HepG2 (cell line): ENCODE results near the gene OTOL1. TPM values are rescaled to one million over a fixed set of nuclear protein-coding genes. Genes with fewer than 3 reads are reported as not detected.

Source experiments
- ATAC-seq: fragments of 200-7000 bp; cut with Tn5 transposase; 3 replicates; pipeline ENCODE4 v1.9.1; 2020; ENCODE audit warnings: mild to moderate bottlenecking, moderate library complexity
- BruUV-seq: library from RNA; stranded (reverse); fragments of 400-500 nt; replicated peaks from 2 replicates; lab custom pipeline; 2021; lab: Mats Ljungman, UMichigan
- CTCF ChIA-PET: fragments of 300-600 bp; formaldehyde crosslinking; extraction: SDS; loops from one replicate; lab custom pipeline; 2021; ENCODE audit warnings: low total read pairs, inconsistent platforms, low intra/inter-chr PET ratio; lab: Yijun Ruan, JAX
- POLR2A ChIA-PET: fragments of 350-600 bp; sonication (Branson Sonifier 250); formaldehyde crosslinking; loops from one replicate; lab custom pipeline; 2020; ENCODE audit warnings: antibody characterized with exemption, inconsistent platforms; lab: Yijun Ruan, JAX
- DNase-seq: peaks from one replicate; pipeline ENCODE4 v3.0.0-alpha.2; 2015; ENCODE audit warnings: low spot score
- FAIRE-seq: peaks from 3 replicates; lab custom pipeline; 2011; peaks lifted over from hg19 to GRCh38; lab: Jason Lieb, UNC
- H2AFZ ChIP-seq: one replicate; pipeline ENCODE4 v1.6.1; 2011; ENCODE audit warnings: low read length, inconsistent platforms
- H3K27ac ChIP-seq: fragments of 300-600 bp; 3 replicates; pipeline ENCODE4 v1.8.0; 2011; ENCODE audit warnings: mixed run types, mild to moderate bottlenecking, mixed read lengths, low read length, inconsistent platforms; ENCODE audit not compliant: insufficient read depth; ENCODE audit errors: extremely low read length
- H3K27me3 ChIP-seq, 2 experiments: fragments of 200-600 bp in 1 of 2; 2 replicates in 1 of 2; 3 replicates in 1 of 2; pipeline versions ENCODE4 v1.6.0 to v1.8.0; 2011; ENCODE audit warnings: low read length in 2 of 2, mild to moderate bottlenecking in 2 of 2, moderate library complexity in 2 of 2, inconsistent platforms in 1 of 2; ENCODE audit not compliant: insufficient read depth in 2 of 2, control insufficient read depth in 1 of 2
- H3K36me3 ChIP-seq, 2 experiments: fragments of 200-600 bp in 1 of 2; replicated peaks in 1 of 2; 2 replicates in 1 of 2; 3 replicates in 1 of 2; pipeline versions ENCODE4 v1.5.1 to v1.8.0; 2011; ENCODE audit warnings: low read length in 2 of 2, inconsistent platforms in 1 of 2; ENCODE audit not compliant: insufficient read depth in 2 of 2, control insufficient read depth in 1 of 2
- H3K4me1 ChIP-seq: 2 replicates; pipeline ENCODE4 v1.5.1; 2012; ENCODE audit warnings: low read length, inconsistent platforms; ENCODE audit not compliant: insufficient read depth
- H3K4me2 ChIP-seq: 2 replicates; pipeline ENCODE4 v1.6.0; 2011; ENCODE audit warnings: low read depth, low read length, inconsistent platforms
- H3K4me3 ChIP-seq, 3 experiments: fragments of 200-600 bp in 1 of 3; sonication (generic), shearing (Covaris generic) in 1 of 3; replicated peaks in 1 of 3; 2 replicates each; pipeline ENCODE4 v1.5.1; 2011 to 2016; ENCODE audit warnings: low read length in 3 of 3, inconsistent platforms in 2 of 3, low read depth in 2 of 3, mild to moderate bottlenecking in 2 of 3, control low read depth in 1 of 3, mixed read lengths in 1 of 3; ENCODE audit not compliant: insufficient read depth in 1 of 3
- H3K79me2 ChIP-seq: one replicate; pipeline ENCODE4 v1.6.1; 2011; ENCODE audit warnings: low read length, inconsistent platforms; ENCODE audit not compliant: insufficient read depth
- H3K9ac ChIP-seq: 2 replicates; pipeline ENCODE4 v1.6.0; 2011; ENCODE audit warnings: mild to moderate bottlenecking, low read depth, low read length, inconsistent platforms; ENCODE audit not compliant: insufficient read depth
- H3K9me3 ChIP-seq: 2 replicates; pipeline ENCODE4 v1.5.1; 2012; ENCODE audit warnings: mild to moderate bottlenecking, low read length
- H4K20me1 ChIP-seq: 2 replicates; pipeline ENCODE4 v1.6.0; 2011; ENCODE audit warnings: inconsistent platforms, mild to moderate bottlenecking, low read length, moderate library complexity; ENCODE audit not compliant: insufficient read depth
- AGO1 ChIP-seq: fragments of 200-400 bp; formaldehyde crosslinking; IDR thresholded peaks from 2 replicates; pipeline ENCODE4 v1.6.1; 2017; ENCODE audit warnings: mild to moderate bottlenecking, low read depth, low read length, moderate library complexity; ENCODE audit not compliant: poor library complexity, severe bottlenecking
- ARID2 ChIP-seq: sonication (generic); formaldehyde crosslinking; IDR thresholded peaks from 2 replicates; pipeline ENCODE4 v1.8.1; 2022; ENCODE audit warnings: mild to moderate bottlenecking, missing genetic modification reagents, borderline replicate concordance
- BCL6 ChIP-seq: IDR thresholded peaks from 2 replicates; pipeline ENCODE4 v1.6.1; 2016; ENCODE audit warnings: missing genetic modification reagents, missing compliant biosample characterization
- EZH2 ChIP-seq: conservative IDR thresholded peaks from 2 replicates; pipeline ENCODE4 v1.6.1; 2012; ENCODE audit warnings: mild to moderate bottlenecking, low read depth, low read length, moderate library complexity
- HMG20A ChIP-seq: IDR thresholded peaks from 2 replicates; pipeline ENCODE4 v1.6.1; 2016; ENCODE audit warnings: borderline replicate concordance
- HNF4A ChIP-seq: sonication (generic); formaldehyde crosslinking; IDR thresholded peaks from 2 replicates; pipeline ENCODE4 v1.4.0; 2020; ENCODE audit warnings: missing genetic modification reagents
- JUND ChIP-seq: sonication (generic); formaldehyde crosslinking; IDR thresholded peaks from 2 replicates; pipeline ENCODE4 v1.8.0; 2022; ENCODE audit warnings: mild to moderate bottlenecking, missing genetic modification reagents
- MEF2D ChIP-seq: sonication (generic); formaldehyde crosslinking; IDR thresholded peaks from 2 replicates; pipeline ENCODE4 v1.5.1; 2020; ENCODE audit warnings: mild to moderate bottlenecking, missing genetic modification reagents
- NFKB2 ChIP-seq: sonication (generic); formaldehyde crosslinking; IDR thresholded peaks from 2 replicates; pipeline ENCODE4 v1.4.0; 2020; ENCODE audit warnings: missing genetic modification reagents, borderline replicate concordance
- NR2F6 ChIP-seq, 2 experiments: IDR thresholded peaks; 2 replicates each; pipeline ENCODE4 v1.6.1; 2016; ENCODE audit warnings: antibody characterized with exemption in 1 of 2, mild to moderate bottlenecking in 1 of 2
- SALL2 ChIP-seq: sonication (generic); formaldehyde crosslinking; IDR thresholded peaks from 2 replicates; pipeline ENCODE4 v1.8.1; 2023; ENCODE audit warnings: mild to moderate bottlenecking, missing genetic modification reagents, inconsistent platforms
- YEATS2 ChIP-seq: sonication (generic); formaldehyde crosslinking; IDR thresholded peaks from 2 replicates; pipeline ENCODE4 v1.4.0; 2020; ENCODE audit warnings: missing genetic modification reagents, borderline replicate concordance
- ZNF230 ChIP-seq: sonication (generic); formaldehyde crosslinking; IDR thresholded peaks from 2 replicates; pipeline ENCODE4 v1.4.0; 2020; ENCODE audit warnings: mild to moderate bottlenecking, missing genetic modification reagents
- ZNF577 ChIP-seq: sonication (generic); formaldehyde crosslinking; IDR thresholded peaks from 2 replicates; pipeline ENCODE4 v1.4.0; 2020; ENCODE audit warnings: mild to moderate bottlenecking, low read depth, missing genetic modification reagents, borderline replicate concordance
- ZNF768 ChIP-seq: sonication (generic); formaldehyde crosslinking; IDR thresholded peaks from 2 replicates; pipeline ENCODE4 v1.4.0; 2020; ENCODE audit warnings: missing genetic modification reagents
- ZNF790 ChIP-seq: sonication (generic); formaldehyde crosslinking; IDR thresholded peaks from 2 replicates; pipeline ENCODE4 v1.8.0; 2022; ENCODE audit warnings: missing genetic modification reagents, mild to moderate bottlenecking, borderline replicate concordance
- ZNF792 ChIP-seq: IDR thresholded peaks from 2 replicates; pipeline ENCODE4 v1.6.1; 2016
- ZNF83 ChIP-seq: sonication (generic); formaldehyde crosslinking; IDR thresholded peaks from 2 replicates; pipeline ENCODE4 v1.4.0; 2020; ENCODE audit warnings: missing genetic modification reagents, mild to moderate bottlenecking, borderline replicate concordance
- in situ Hi-C: cut with HindIII; loops from 2 replicates; pipeline ENCODE4 v1.10.0; 2017; ENCODE audit warnings: low pct_unique_long_range_greater_than_20kb; ENCODE audit not compliant: extremely low pct_ligation_motif_present
- intact Hi-C: fragments of 100-400 bp; cut with micrococcal nuclease; formaldehyde crosslinking; loops from one replicate; pipeline ENCODE4 v1.10.0; 2022; ENCODE audit not compliant: unreplicated experiment
- polyA plus RNA-seq, 8 experiments: library from polyadenylated mRNA; depleted of rRNA in 3 of 8; stranded (reverse) in 7 of 8; unstranded in 1 of 8; fragments of >200 nt; fragmentation: Illumina TruSeq in 4 of 8; extraction: Trizol in 4 of 8; gene quantifications; 2 replicates each; pipeline versions ENCODE4 v1.2.1 to v1.2.3, GENCODE V29; 2011 to 2016; ENCODE audit warnings: low read depth in 4 of 8, missing spikeins in 1 of 8, mixed read lengths in 1 of 8; ENCODE audit not compliant: insufficient read depth in 1 of 8
- total RNA-seq, 5 experiments: library from RNA; depleted of rRNA; stranded (reverse); fragments of >200 nt; fragmentation: Illumina TruSeq; extraction: Trizol; gene quantifications; 2 replicates each; pipeline ENCODE4 v1.2.3, GENCODE V29; 2016; ENCODE audit warnings: low read depth in 1 of 5
- TF ChIP-seq, protein P1 (sequence below): IDR thresholded peaks from 2 replicates; pipeline ENCODE4 v1.6.1; 2016; ENCODE audit warnings: low read depth, borderline replicate concordance
- TF ChIP-seq, protein P2 (sequence below): sonication (generic); formaldehyde crosslinking; IDR thresholded peaks from 2 replicates; pipeline ENCODE4 v1.8.1; 2023; ENCODE audit warnings: mild to moderate bottlenecking, moderate library complexity, missing genetic modification reagents
- TF ChIP-seq, protein P3 (sequence below): sonication (generic); formaldehyde crosslinking; IDR thresholded peaks from 2 replicates; pipeline ENCODE4 v1.4.0; 2020; ENCODE audit warnings: missing genetic modification reagents
- TF ChIP-seq, protein P4 (sequence below): sonication (generic); formaldehyde crosslinking; IDR thresholded peaks from 2 replicates; pipeline ENCODE4 v1.4.0; 2020; ENCODE audit warnings: missing genetic modification reagents, borderline replicate concordance
- TF ChIP-seq, protein P5 (sequence below): sonication (generic); formaldehyde crosslinking; conservative IDR thresholded peaks from 2 replicates; pipeline ENCODE4 v1.4.0; 2020; ENCODE audit warnings: missing genetic modification reagents

OTOL1 gene
- total and polyA plus RNA-seq, 2 of the 13 experiments (the other 11 are each of a cell fraction or from before 2014, with no cell fraction given) = not detected

DNA sequence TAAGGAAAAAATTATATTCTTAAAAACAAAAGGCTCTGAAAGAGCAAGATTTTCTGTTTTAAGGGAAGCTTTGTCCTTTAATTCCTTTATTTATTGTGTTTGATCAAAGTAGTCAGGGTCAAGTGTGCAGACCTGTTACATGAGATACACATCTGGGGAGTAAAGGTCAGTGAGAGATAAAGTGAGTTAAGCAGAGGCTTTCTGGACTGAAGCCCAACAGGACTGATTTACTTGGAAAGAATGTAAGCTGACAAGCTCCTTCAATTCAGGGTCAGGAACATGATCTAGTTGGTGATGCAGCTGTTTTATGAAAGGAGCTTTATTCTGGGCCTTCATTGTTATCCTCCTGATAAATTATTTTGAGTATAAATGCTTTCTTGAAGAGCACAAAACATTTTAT lies 20.7 kb upstream of the OTOL1 start:
- in situ Hi-C loops = no loop called here
- no peak overlapping the region for H3K27ac ChIP-seq
- no peak overlapping the region for H3K4me3 ChIP-seq
- FAIRE-seq (no peak), DNase-seq (peak; percentile 50), ATAC-seq (no peak; the same call in 2 of the 3 replicates)
- H4K20me1 ChIP-seq = no peaks in the 10 kb centered on the region
- H3K4me1 ChIP-seq = no peaks in the 10 kb centered on the region
- intact Hi-C loops = no loop called here
- no peak overlapping the region for H3K9ac ChIP-seq
- H3K27me3 ChIP-seq = no peaks in the 10 kb centered on the region
- POLR2A ChIA-PET = no interaction called here
- H3K79me2 ChIP-seq = no peaks in the 10 kb centered on the region
- BruUV-seq = no TSS peak
- no peak overlapping the region for H2AFZ ChIP-seq
- CTCF ChIA-PET = no interaction called here
- no peak overlapping the region for H3K4me2 ChIP-seq
- no peaks in the 10 kb centered on the region for H3K36me3 ChIP-seq
- no peaks in the 10 kb centered on the region for H3K9me3 ChIP-seq
- TF ChIP-seq SALL2 (CRISPR knock-in tag) (no peak), HNF4A (CRISPR knock-in tag) (peak; percentile 35; the same call in 1 of the 2 replicates), MEF2D (CRISPR knock-in tag) (no peak), ZNF230 (no peak), ARID2 (CRISPR knock-in tag) (no peak), ZNF792 (CRISPR knock-in tag) (peak; percentile 95), ZNF577 (CRISPR knock-in tag) (no peak), ZNF83 (CRISPR knock-in tag) (no peak), HMG20A (CRISPR knock-in tag) (peak; percentile 18; the same call in 1 of the 2 replicates), JUND (CRISPR knock-in tag) (no peak), NFKB2 (no peak), NR2F6 (IDR thresholded peaks at IDR 0.05) (0 out of 2 replicates have a peak, but pooled peaks have one; percentile 20), NR2F6 (CRISPR knock-in tag; IDR thresholded peaks at IDR 0.05) (no peak), AGO1 (no peak), ZNF790 (CRISPR knock-in tag) (no peak), ZNF768 (no peak), YEATS2 (CRISPR knock-in tag) (no peak), EZH2 (no peak), BCL6 (peak; percentile 43; the same call in 1 of the 2 replicates)
- TF ChIP-seq, protein P1, sequence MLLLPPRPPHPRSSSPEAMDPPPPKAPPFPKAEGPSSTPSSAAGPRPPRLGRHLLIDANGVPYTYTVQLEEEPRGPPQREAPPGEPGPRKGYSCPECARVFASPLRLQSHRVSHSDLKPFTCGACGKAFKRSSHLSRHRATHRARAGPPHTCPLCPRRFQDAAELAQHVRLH (CRISPR knock-in tag) = no peak
- TF ChIP-seq, protein P2, sequence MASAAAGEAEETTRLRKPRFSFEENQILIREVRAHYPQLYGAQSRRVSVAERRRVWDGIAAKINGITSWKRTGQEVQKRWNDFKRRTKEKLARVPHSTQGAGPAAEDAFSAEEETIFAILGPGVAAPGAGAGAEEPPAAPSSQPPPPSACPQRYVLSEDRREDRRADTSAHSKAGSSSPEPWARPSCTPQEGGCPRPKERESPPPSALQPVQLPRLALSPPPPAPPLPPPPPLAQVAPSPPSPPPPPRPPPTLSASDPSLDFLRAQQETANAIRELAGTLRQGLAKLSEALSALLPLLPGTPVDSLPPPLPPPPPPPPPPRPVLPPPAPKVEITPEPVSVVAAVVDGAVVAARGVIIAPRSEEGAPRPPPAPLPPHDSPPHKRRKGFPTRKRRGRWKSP = no peak
- TF ChIP-seq, protein P3, sequence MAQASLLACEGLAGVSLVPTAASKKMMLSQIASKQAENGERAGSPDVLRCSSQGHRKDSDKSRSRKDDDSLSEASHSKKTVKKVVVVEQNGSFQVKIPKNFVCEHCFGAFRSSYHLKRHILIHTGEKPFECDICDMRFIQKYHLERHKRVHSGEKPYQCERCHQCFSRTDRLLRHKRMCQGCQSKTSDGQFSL (CRISPR knock-in tag) = no peak
- TF ChIP-seq, protein P4, sequence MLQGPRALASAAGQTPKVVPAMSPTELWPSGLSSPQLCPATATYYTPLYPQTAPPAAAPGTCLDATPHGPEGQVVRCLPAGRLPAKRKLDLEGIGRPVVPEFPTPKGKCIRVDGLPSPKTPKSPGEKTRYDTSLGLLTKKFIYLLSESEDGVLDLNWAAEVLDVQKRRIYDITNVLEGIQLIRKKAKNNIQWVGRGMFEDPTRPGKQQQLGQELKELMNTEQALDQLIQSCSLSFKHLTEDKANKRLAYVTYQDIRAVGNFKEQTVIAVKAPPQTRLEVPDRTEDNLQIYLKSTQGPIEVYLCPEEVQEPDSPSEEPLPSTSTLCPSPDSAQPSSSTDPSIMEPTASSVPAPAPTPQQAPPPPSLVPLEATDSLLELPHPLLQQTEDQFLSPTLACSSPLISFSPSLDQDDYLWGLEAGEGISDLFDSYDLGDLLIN (CRISPR knock-in tag) = no peak
- TF ChIP-seq, protein P5, sequence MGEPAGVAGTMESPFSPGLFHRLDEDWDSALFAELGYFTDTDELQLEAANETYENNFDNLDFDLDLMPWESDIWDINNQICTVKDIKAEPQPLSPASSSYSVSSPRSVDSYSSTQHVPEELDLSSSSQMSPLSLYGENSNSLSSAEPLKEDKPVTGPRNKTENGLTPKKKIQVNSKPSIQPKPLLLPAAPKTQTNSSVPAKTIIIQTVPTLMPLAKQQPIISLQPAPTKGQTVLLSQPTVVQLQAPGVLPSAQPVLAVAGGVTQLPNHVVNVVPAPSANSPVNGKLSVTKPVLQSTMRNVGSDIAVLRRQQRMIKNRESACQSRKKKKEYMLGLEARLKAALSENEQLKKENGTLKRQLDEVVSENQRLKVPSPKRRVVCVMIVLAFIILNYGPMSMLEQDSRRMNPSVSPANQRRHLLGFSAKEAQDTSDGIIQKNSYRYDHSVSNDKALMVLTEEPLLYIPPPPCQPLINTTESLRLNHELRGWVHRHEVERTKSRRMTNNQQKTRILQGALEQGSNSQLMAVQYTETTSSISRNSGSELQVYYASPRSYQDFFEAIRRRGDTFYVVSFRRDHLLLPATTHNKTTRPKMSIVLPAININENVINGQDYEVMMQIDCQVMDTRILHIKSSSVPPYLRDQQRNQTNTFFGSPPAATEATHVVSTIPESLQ = no peak
